Lung (tissue), 12 donors: ENCODE measurements around the gene ITPRIPL2. TPM values are rescaled to one million over a fixed set of nuclear protein-coding genes. Genes with fewer than 3 reads are reported as not detected.

Experiments
- ATAC-seq: fragments of 200-7000 bp; cut with Tn5 transposase; one replicate; pipeline ENCODE4 v1.9.1; 2020; ENCODE audit warnings: moderate number of reproducible peaks; ENCODE audit not compliant: insufficient read depth, low FRiP score
- DNase-seq, 3 donors: peaks; one replicate each; pipeline ENCODE4 v3.0.0-alpha.2; 2013 to 2017
- H3K27ac ChIP-seq, 2 donors: one replicate each; pipeline ENCODE4 v1.5.1; 2013; ENCODE audit warnings: mild to moderate bottlenecking in 2 of 2, moderate library complexity in 2 of 2, control low read depth in 1 of 2, inconsistent platforms in 1 of 2, low read depth in 1 of 2, low read length in 1 of 2
- H3K27me3 ChIP-seq, 3 donors: one replicate each; pipeline ENCODE4 v1.5.1; 2013; ENCODE audit warnings: low read length in 2 of 3; ENCODE audit not compliant: control insufficient read depth in 3 of 3, insufficient read depth in 3 of 3
- H3K36me3 ChIP-seq, 4 donors: one replicate each; pipeline ENCODE4 v1.5.1; 2013; ENCODE audit warnings: low read length in 4 of 4, mild to moderate bottlenecking in 1 of 4, moderate library complexity in 1 of 4; ENCODE audit not compliant: control insufficient read depth in 4 of 4, insufficient read depth in 4 of 4
- H3K4me1 ChIP-seq, 5 donors: one replicate each; pipeline ENCODE4 v1.5.1; 2013; ENCODE audit warnings: low read length in 5 of 5, mild to moderate bottlenecking in 2 of 5, moderate library complexity in 1 of 5; ENCODE audit not compliant: control insufficient read depth in 5 of 5, insufficient read depth in 5 of 5
- H3K4me3 ChIP-seq: one replicate; pipeline ENCODE4 v1.5.1; 2013; ENCODE audit warnings: mild to moderate bottlenecking, control low read depth, moderate library complexity
- H3K9ac ChIP-seq, 2 donors: one replicate each; pipeline ENCODE4 v1.5.1; 2013; ENCODE audit warnings: low read length in 2 of 2, control low read depth in 1 of 2; ENCODE audit not compliant: insufficient read depth in 1 of 2
- H3K9me3 ChIP-seq, 4 donors: one replicate each; pipeline ENCODE4 v1.5.1; 2013; ENCODE audit warnings: low read length in 3 of 4, mild to moderate bottlenecking in 1 of 4, moderate library complexity in 1 of 4; ENCODE audit not compliant: control insufficient read depth in 4 of 4, insufficient read depth in 3 of 4
- WGBS, 2 donors: extraction: QIAGEN DNeasy Blood & Tissue Kit; methylation state at CpG; one replicate each; pipeline ENCODE4 v1.1.7; 2013; 5-methylcytosine and 5-hydroxymethylcytosine counted together
- polyA plus RNA-seq, 2 donors: library from polyadenylated mRNA; stranded (reverse); fragments of 200-250 nt; gene quantifications; one replicate each; pipeline ENCODE4 v1.2.1, GENCODE V29; 2013
- total RNA-seq, 2 donors: library from RNA; depleted of rRNA in 1 of 2; stranded (reverse); fragments of >200 nt in 1 of 2; gene quantifications; one replicate each; pipeline ENCODE4 v1.2.1, GENCODE V29; 2014 to 2021
- TF ChIP-seq, protein P1 (sequence below): IDR thresholded peaks from 2 replicates; pipeline ENCODE4 v1.5.1; 2012; ENCODE audit warnings: mild to moderate bottlenecking; ENCODE audit errors: control extremely low read depth, extremely low read depth
- donor health status: control.
- donor health status: control.
- donor health status: Bipolar disorder and iron deficiency.
- donor health status: healthy.
- donor health status: DM: yes; HTN: yes; CAD: no.

The ITPRIPL2 gene
- total and polyA plus RNA-seq, 4 donors = 12.4 to 86.3 (median 28.3) TPM

DNA sequence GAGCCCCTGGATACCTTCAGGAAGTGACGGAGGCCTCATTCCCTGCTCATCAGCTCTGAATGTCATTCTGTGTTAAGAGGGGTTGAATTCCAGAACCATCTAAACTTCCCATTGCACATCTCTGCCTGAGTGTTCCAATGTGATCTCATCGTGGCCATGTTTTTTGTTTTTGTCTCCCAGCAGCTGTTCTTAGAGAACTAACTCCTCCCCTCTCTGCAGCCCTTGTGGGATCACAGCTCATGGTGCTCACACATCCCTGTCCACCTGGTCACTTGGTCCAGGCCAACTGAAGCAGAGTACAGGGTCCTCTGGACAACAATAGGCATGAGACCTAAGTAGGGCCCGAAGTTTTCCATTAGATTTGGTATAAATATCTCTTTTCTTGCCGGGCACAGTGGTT is 48.3 kb downstream of the ITPRIPL2 start:
- H3K9me3 ChIP-seq = peaks cover 0 to 3% (median 0%) of the 10 kb centered on the region in 4 donors
- no peaks in the 10 kb centered on the region for H3K36me3 ChIP-seq
- no peak for DNase-seq
- peaks cover 0 to 14% (median 2%) of the 10 kb centered on the region in 5 donors for H3K4me1 ChIP-seq
- WGBS, 2 donors = 80 to 85% methylated on average over 4 of the region's 4 CpGs
- H3K27me3 ChIP-seq = no peaks in the 10 kb centered on the region
- TF ChIP-seq, protein P1, sequence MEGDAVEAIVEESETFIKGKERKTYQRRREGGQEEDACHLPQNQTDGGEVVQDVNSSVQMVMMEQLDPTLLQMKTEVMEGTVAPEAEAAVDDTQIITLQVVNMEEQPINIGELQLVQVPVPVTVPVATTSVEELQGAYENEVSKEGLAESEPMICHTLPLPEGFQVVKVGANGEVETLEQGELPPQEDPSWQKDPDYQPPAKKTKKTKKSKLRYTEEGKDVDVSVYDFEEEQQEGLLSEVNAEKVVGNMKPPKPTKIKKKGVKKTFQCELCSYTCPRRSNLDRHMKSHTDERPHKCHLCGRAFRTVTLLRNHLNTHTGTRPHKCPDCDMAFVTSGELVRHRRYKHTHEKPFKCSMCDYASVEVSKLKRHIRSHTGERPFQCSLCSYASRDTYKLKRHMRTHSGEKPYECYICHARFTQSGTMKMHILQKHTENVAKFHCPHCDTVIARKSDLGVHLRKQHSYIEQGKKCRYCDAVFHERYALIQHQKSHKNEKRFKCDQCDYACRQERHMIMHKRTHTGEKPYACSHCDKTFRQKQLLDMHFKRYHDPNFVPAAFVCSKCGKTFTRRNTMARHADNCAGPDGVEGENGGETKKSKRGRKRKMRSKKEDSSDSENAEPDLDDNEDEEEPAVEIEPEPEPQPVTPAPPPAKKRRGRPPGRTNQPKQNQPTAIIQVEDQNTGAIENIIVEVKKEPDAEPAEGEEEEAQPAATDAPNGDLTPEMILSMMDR = no peak
- no peak overlapping the region for H3K4me3 ChIP-seq
- H3K27ac ChIP-seq = no peak overlapping the region
- ATAC-seq = no peak
- H3K9ac ChIP-seq = no peak overlapping the region

DNA sequence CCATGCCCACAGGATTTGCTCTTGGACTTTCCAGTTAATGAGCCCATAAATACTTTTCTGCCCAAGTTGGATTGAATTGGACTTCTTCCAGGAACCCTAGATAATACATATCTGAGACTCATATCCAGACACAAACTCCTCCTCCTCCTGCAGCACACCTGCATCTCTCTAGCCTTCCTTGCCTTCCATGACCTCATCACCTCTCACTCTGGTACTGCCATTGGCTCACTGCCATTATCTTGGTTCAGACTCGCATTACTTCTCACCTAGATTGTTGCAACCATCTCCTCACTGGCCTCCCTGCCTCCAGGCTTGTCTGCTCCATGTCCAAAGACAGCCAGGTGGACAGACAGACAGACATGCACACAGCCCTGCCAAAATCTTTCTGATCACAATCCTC is 49.5 kb downstream of the ITPRIPL2 start:
- ATAC-seq = no peak
- TF ChIP-seq, protein P1 = no peak
- H3K4me3 ChIP-seq = no peak overlapping the region
- H3K9ac ChIP-seq = no peak overlapping the region
- no peaks in the 10 kb centered on the region for H3K36me3 ChIP-seq
- peaks cover 0 to 14% (median 2%) of the 10 kb centered on the region in 5 donors for H3K4me1 ChIP-seq
- 94 to 96% methylated on average over 1 of the region's 1 CpG for WGBS, 2 donors
- H3K27me3 ChIP-seq = no peaks in the 10 kb centered on the region
- no peak for DNase-seq
- peaks cover 0 to 3% (median 0%) of the 10 kb centered on the region in 4 donors for H3K9me3 ChIP-seq
- H3K27ac ChIP-seq = no peak overlapping the region

DNA sequence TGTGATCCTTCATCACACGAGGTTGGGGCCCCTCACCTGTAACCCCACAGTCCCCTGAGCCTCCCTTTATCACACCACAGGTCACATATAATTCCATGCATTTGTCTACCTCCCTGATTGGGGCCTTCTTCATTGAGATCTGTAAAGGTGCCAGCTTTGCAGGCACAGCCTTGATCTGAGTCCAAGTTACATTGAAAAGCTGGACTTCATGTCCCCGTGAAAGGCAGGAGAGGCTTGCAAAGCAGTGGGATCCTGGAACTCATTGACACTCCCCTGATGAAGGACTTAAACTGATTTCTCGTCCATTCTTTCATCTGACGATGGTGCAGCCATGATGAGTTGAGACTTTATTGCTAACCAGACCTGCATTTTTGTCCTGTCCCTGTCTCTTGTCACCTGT is 50.5 kb downstream of the ITPRIPL2 start:
- 65 to 83% methylated on average over 4 of the region's 4 CpGs for WGBS, 2 donors
- peaks cover 0 to 15% (median 7%) of the 10 kb centered on the region in 5 donors for H3K4me1 ChIP-seq
- H3K4me3 ChIP-seq = no peak overlapping the region
- no peak overlapping the region for H3K9ac ChIP-seq
- DNase-seq = no peak
- H3K27ac ChIP-seq = no peak overlapping the region
- no peaks in the 10 kb centered on the region for H3K36me3 ChIP-seq
- TF ChIP-seq, protein P1 = no peak
- no peak for ATAC-seq
- H3K27me3 ChIP-seq = no peaks in the 10 kb centered on the region
- peaks cover 0 to 3% (median 0%) of the 10 kb centered on the region in 4 donors for H3K9me3 ChIP-seq

DNA sequence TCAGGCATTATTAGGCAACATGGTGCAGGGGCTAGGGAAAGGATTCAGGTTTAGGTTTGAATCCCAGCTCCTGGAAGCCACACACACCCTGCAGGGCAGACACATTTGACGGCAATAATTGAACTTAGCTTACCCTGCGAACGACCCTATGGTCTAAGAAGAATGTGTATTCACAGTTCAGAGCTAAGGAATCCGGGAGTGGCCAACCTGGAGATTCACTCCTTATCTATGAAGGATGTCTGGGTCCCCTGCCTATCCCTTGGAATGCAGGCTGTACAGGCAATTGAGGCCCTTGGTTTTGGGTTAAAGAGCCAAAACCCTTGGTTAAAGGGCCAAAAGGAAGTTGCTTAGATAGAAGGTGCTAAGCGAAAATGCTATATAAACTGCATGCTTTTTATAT is 51.3 kb downstream of the ITPRIPL2 start:
- H3K36me3 ChIP-seq = no peaks in the 10 kb centered on the region
- ATAC-seq = no peak
- DNase-seq = no peak
- H3K4me3 ChIP-seq = no peak overlapping the region
- peaks cover 0 to 18% (median 8%) of the 10 kb centered on the region in 5 donors for H3K4me1 ChIP-seq
- 66 to 73% methylated on average over 5 of the region's 5 CpGs for WGBS, 2 donors
- no peak overlapping the region for H3K27ac ChIP-seq
- TF ChIP-seq, protein P1 = no peak
- H3K27me3 ChIP-seq = no peaks in the 10 kb centered on the region
- no peak overlapping the region for H3K9ac ChIP-seq
- H3K9me3 ChIP-seq = peaks cover 0 to 3% (median 0%) of the 10 kb centered on the region in 4 donors
